H9 (cell line): Measurements from ENCODE around the gene KDSR. TPM values are rescaled to one million over a fixed set of nuclear protein-coding genes. Genes with fewer than 3 reads are reported as not detected.

Source experiments
- DNase-seq: peaks from one replicate; pipeline ENCODE4 v3.0.0-alpha.2; 2017
- H2AFZ ChIP-seq: one replicate; pipeline ENCODE4 v1.6.1; 2013; ENCODE audit warnings: mild to moderate bottlenecking, low read length, control low read depth, moderate library complexity
- H2AK5ac ChIP-seq: 2 replicates; pipeline ENCODE4 v1.6.1; 2013; ENCODE audit warnings: low read length, control low read depth, mixed read lengths; ENCODE audit not compliant: insufficient read length
- H2BK120ac ChIP-seq: one replicate; pipeline ENCODE4 v1.6.1; 2013; ENCODE audit warnings: low read depth, mild to moderate bottlenecking, low read length, control low read depth, inconsistent platforms; ENCODE audit not compliant: poor library complexity, severe bottlenecking
- H2BK12ac ChIP-seq: 2 replicates; pipeline ENCODE4 v1.6.1; 2013; ENCODE audit warnings: low read length, control low read depth, mixed read lengths, low read depth; ENCODE audit not compliant: insufficient read length
- H2BK15ac ChIP-seq: 2 replicates; pipeline ENCODE4 v1.6.1; 2013; ENCODE audit warnings: low read depth, low read length, control low read depth
- H2BK20ac ChIP-seq: one replicate; pipeline ENCODE4 v1.6.1; 2013; ENCODE audit warnings: low read depth, mild to moderate bottlenecking, low read length, control low read depth, inconsistent platforms; ENCODE audit not compliant: poor library complexity, severe bottlenecking
- H2BK5ac ChIP-seq: 2 replicates; pipeline ENCODE4 v1.6.1; 2013; ENCODE audit warnings: low read length, control low read depth, mixed read lengths; ENCODE audit not compliant: insufficient read length
- H3K14ac ChIP-seq: 2 replicates; pipeline ENCODE4 v1.6.1; 2013; ENCODE audit warnings: low read length, control low read depth; ENCODE audit not compliant: insufficient read depth
- H3K18ac ChIP-seq: 2 replicates; pipeline ENCODE4 v1.6.1; 2013; ENCODE audit warnings: low read depth, mild to moderate bottlenecking, mixed read lengths, low read length, control low read depth; ENCODE audit not compliant: insufficient read length
- H3K23ac ChIP-seq: 2 replicates; pipeline ENCODE4 v1.6.1; 2013; ENCODE audit warnings: low read length, control low read depth, mixed read lengths, low read depth; ENCODE audit not compliant: insufficient read length
- H3K23me2 ChIP-seq: 2 replicates; pipeline ENCODE4 v1.6.1; 2013; ENCODE audit warnings: low read depth, mild to moderate bottlenecking, mixed read lengths, low read length, control low read depth; ENCODE audit not compliant: insufficient read length, poor library complexity, severe bottlenecking
- H3K27ac ChIP-seq: 2 replicates; pipeline ENCODE4 v1.5.1; 2013; ENCODE audit warnings: low read length, control low read depth, mixed read lengths, low read depth; ENCODE audit not compliant: insufficient read length
- H3K27me3 ChIP-seq: 2 replicates; pipeline ENCODE4 v1.6.1; 2013; ENCODE audit warnings: low read length, control low read depth, inconsistent platforms; ENCODE audit not compliant: insufficient read depth
- H3K4ac ChIP-seq: 2 replicates; pipeline ENCODE4 v1.6.1; 2013; ENCODE audit warnings: low read depth, mild to moderate bottlenecking, control low read depth, inconsistent platforms, low read length, moderate library complexity
- H3K4me1 ChIP-seq: 2 replicates; pipeline ENCODE4 v1.6.1; 2013; ENCODE audit warnings: low read length, control low read depth, inconsistent platforms; ENCODE audit not compliant: insufficient read depth
- H3K4me2 ChIP-seq: 2 replicates; pipeline ENCODE4 v1.6.1; 2013; ENCODE audit warnings: low read length, control low read depth, mixed read lengths; ENCODE audit not compliant: insufficient read length, insufficient read depth
- H3K56ac ChIP-seq: 2 replicates; pipeline ENCODE4 v1.6.1; 2013; ENCODE audit warnings: low read depth, mild to moderate bottlenecking, mixed read lengths, low read length, control low read depth; ENCODE audit not compliant: insufficient read length
- H3K79me1 ChIP-seq: 2 replicates; pipeline ENCODE4 v1.6.1; 2013; ENCODE audit warnings: low read depth, mild to moderate bottlenecking, moderate library complexity, low read length, control low read depth, inconsistent platforms; ENCODE audit not compliant: insufficient read depth, poor library complexity, severe bottlenecking
- H3K79me2 ChIP-seq: 2 replicates; pipeline ENCODE4 v1.6.1; 2013; ENCODE audit warnings: low read length, control low read depth, inconsistent platforms; ENCODE audit not compliant: insufficient read depth
- H3K9ac ChIP-seq: 2 replicates; pipeline ENCODE4 v1.6.1; 2013; ENCODE audit warnings: low read length, control low read depth, mixed read lengths; ENCODE audit not compliant: insufficient read length; ENCODE audit errors: extremely low read depth
- H3K9me3 ChIP-seq: one replicate; pipeline ENCODE4 v1.6.1; 2013; ENCODE audit warnings: low read depth, low read length, inconsistent platforms; ENCODE audit not compliant: control insufficient read depth
- H3T11ph ChIP-seq: one replicate; pipeline ENCODE4 v1.6.1; 2013; ENCODE audit warnings: mild to moderate bottlenecking, low read length, control low read depth, inconsistent platforms
- H4K20me1 ChIP-seq: one replicate; pipeline ENCODE4 v1.6.1; 2013; ENCODE audit not compliant: control insufficient read depth, insufficient read length, insufficient read depth
- H4K5ac ChIP-seq: 2 replicates; pipeline ENCODE4 v1.6.1; 2013; ENCODE audit warnings: low read depth, mild to moderate bottlenecking, mixed read lengths, low read length, control low read depth; ENCODE audit not compliant: insufficient read length
- H4K8ac ChIP-seq: replicated peaks from 2 replicates; pipeline ENCODE4 v1.6.1; 2013; ENCODE audit warnings: low read length, control low read depth, mixed read lengths, low read depth; ENCODE audit not compliant: insufficient read length
- H4K91ac ChIP-seq: 2 replicates; pipeline ENCODE4 v1.6.1; 2013; ENCODE audit warnings: low read depth, mild to moderate bottlenecking, moderate library complexity, mixed read lengths, low read length, control low read depth; ENCODE audit not compliant: insufficient read length
- H3K27ac Mint-ChIP-seq, 3 experiments: 2 replicates in 2 of 3; 3 replicates in 1 of 3; pipeline ENCODE4 v1.8.0; 2020 to 2021; ENCODE audit warnings: mixed read lengths in 3 of 3, mild to moderate bottlenecking in 1 of 3, moderate library complexity in 1 of 3
- H3K27me3 Mint-ChIP-seq: 2 replicates; pipeline ENCODE4 v1.8.0; 2021; ENCODE audit warnings: low read depth, mild to moderate bottlenecking, moderate library complexity, mixed read lengths
- H3K36me3 Mint-ChIP-seq, 3 experiments: 2 replicates in 2 of 3; 3 replicates in 1 of 3; pipeline ENCODE4 v1.8.0; 2020 to 2021; ENCODE audit warnings: low read depth in 3 of 3, mixed read lengths in 3 of 3; ENCODE audit not compliant: insufficient read depth in 1 of 3
- H3K4me1 Mint-ChIP-seq, 2 experiments: 2 replicates each; pipeline ENCODE4 v1.8.0; 2020; ENCODE audit warnings: mixed read lengths in 2 of 2
- H3K4me3 Mint-ChIP-seq, 2 experiments: 2 replicates in 1 of 2; 3 replicates in 1 of 2; pipeline ENCODE4 v1.8.0; 2020 to 2021; ENCODE audit warnings: mild to moderate bottlenecking in 2 of 2, mixed read lengths in 2 of 2, moderate library complexity in 1 of 2
- H3K9me3 Mint-ChIP-seq, 2 experiments: 2 replicates in 1 of 2; 3 replicates in 1 of 2; pipeline ENCODE4 v1.8.0; 2020; ENCODE audit warnings: mild to moderate bottlenecking in 2 of 2, mixed read lengths in 2 of 2, moderate library complexity in 1 of 2
- CTCF ChIP-seq: fragments of 200-600 bp; sonication (generic); conservative IDR thresholded peaks from 3 replicates; pipeline ENCODE4 v1.8.0; 2021; ENCODE audit warnings: antibody characterized with exemption, mild to moderate bottlenecking
- WGBS: extraction: QIAGEN DNeasy Blood & Tissue Kit; methylation state at CpG from one replicate; pipeline ENCODE4 v1.1.7; 2013; ENCODE audit warnings: missing lambda C conversion rate, low lambda C conversion rate, mixed read lengths; ENCODE audit not compliant: insufficient read length; ENCODE audit errors: extremely low coverage; 5-methylcytosine and 5-hydroxymethylcytosine counted together
- total RNA-seq: library from RNA; stranded (reverse); gene quantifications from 2 replicates; pipeline ENCODE4 v1.2.1, GENCODE V29; 2021

KDSR gene
- total RNA-seq, 1 experiment from 2014 or later: 58.5 TPM

GRCh38 chr18:63410792-63411191, 43.8 kb upstream of the KDSR start:
- H3K27ac ChIP-seq: no peak overlapping the region

More at GRCh38 chr18:63410792-63411191, 43.8 kb upstream of the KDSR start:
- Histone ChIP-seq H2BK12ac (no peak overlapping the region), H4K8ac (no peak overlapping the region), H3K4me2 (no peak overlapping the region), H3K4ac (no peak overlapping the region), H3K14ac (no peak overlapping the region), H2AK5ac (no peak overlapping the region), H3K23me2 (no peaks in the 10 kb centered on the region), H2BK120ac (no peak overlapping the region), H3K79me1 (peaks cover 3% of the 10 kb centered on the region), H3K18ac (no peak overlapping the region), H3K56ac (no peak overlapping the region), H3K4me1 (no peaks in the 10 kb centered on the region), H4K20me1 (no peaks in the 10 kb centered on the region), H2AFZ (no peak overlapping the region), H4K5ac (no peak overlapping the region), H2BK5ac (no peak overlapping the region), H3T11ph (no peak overlapping the region), H3K27me3 (no peaks in the 10 kb centered on the region), H2BK15ac (no peak overlapping the region), H3K23ac (no peak overlapping the region), H3K79me2 (no peaks in the 10 kb centered on the region), H2BK20ac (no peak overlapping the region), H3K9ac (no peak overlapping the region), H3K9me3 (no peaks in the 10 kb centered on the region), H4K91ac (no peak overlapping the region)
- Mint-ChIP-seq H3K4me1 (peaks cover 9 to 12% of the 10 kb centered on the region in 2 experiments), H3K4me3 (no peak overlapping the region), H3K27ac (no peak overlapping the region), H3K36me3 (peaks cover 17 to 62% (median 41%) of the 10 kb centered on the region in 3 experiments; a peak in 6 of 7 replicates), H3K9me3 (no peaks in the 10 kb centered on the region), H3K27me3 (no peaks in the 10 kb centered on the region)
- no CpG with 5 or more reads among the region's 4 CpGs for WGBS
- no peak for TF ChIP-seq CTCF
- DNase-seq: no peak
